HG03066 (cell line): ENCODE data around the gene SEMG1.

Source experiments
- ATAC-seq: cut with Tn5 transposase; IDR thresholded peaks from one replicate; pipeline ENCODE4 v1.9.1; 2021; ENCODE audit warnings: low read depth; ENCODE audit not compliant: unreplicated experiment

The SEMG1 gene

GRCh38 chr20:45221076-45221475, 14.2 kb downstream of the SEMG1 start, which contains the start of gene SEMG2:
Gene SEMG2, plus strand, starts transcription at chr20:45221373. Its CDS starts 17 bp downstream, at chr20:45221390.
- no peak for ATAC-seq

GRCh38 chr20:45223136-45223535, 16.3 kb downstream of the SEMG1 start:
- ATAC-seq, result no peak

GRCh38 chr20:45226287-45226686, 19.5 kb downstream of the SEMG1 start:
- ATAC-seq, result no peak

DNA sequence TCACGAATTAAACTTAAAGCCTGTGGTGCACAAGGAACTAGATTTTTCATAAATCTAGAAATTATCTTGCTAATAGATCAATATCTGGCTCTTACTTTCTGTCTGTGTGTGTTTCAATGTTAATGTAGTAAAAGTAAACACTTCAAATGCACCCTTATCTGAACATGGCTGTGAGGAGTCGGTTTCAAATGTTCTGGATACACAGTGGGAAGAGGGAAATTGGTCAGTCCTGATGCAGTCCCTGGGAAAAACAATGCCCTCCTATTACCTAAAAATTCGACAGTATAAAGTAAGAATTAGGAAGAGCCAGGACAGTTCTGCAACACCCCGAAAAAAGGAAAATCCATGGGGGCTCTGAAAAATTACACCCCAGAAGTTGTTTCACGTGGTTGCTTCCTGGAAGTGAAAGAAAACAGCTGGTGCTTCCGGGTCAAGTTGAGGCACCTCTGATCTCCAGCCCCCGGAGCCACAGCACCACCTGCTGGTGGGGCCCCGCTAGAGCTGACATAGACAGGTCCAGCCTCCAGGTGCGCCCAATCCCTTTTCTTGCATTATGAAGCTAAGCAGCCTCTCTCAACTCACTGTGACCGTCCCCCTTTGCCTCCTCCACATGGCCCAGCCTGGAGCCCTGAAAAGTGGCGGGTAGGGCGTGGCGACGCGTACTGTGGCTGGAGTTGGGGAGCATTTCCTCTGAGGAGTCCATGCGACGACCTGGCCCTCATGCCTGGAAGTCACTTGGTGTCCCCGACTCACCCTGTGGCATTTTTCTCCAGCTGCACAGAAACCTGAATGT, 22.6 kb downstream of the SEMG1 start:
- no peak for ATAC-seq

DNA sequence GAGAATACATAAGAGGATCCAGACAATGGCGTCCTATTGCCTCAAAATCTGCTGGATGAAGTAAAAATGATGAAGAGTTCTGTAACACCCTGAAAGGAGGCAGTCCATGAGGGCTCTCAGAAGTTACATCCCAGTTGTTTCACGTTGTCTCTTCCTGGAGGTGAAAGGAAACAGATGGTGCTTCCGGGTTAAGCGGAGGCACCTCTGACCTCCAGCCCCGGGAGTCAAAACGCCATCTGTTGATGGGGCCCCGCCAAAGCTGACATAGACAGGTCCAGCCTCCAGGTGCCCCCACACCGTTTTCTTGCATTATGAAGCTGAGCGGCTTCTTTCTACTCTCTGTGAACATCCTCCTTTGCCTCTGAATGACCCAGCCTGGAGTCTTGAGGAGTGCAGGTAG, 23.8 kb downstream of the SEMG1 start:
- ATAC-seq, result no peak

DNA sequence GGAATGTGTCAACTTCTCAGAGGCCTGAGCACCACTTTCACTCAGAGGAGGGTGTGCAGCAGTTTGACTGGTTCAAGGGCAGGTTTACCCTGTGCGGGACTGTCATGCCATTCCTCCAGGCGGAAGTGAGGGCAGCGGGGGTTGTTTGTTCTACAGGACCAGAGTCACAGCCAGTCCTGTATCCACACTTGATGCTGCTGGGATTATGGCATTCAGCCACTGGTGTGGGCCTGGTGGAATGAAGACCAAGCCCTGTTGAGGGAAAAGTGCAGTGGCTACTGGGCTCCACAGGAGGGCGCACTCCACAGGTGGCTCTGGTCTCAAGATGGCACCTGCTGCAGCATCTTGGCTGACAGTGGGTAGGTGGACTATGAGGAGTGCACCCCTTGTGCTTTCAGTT, 29.2 kb downstream of the SEMG1 start:
- ATAC-seq, result no peak

- no peak for ATAC-seq
Measured at GRCh38 chr20:45238139-45238538, 31.3 kb downstream of the SEMG1 start.

- ATAC-seq, result no peak
Measured at GRCh38 chr20:45246109-45246508, 39.3 kb downstream of the SEMG1 start.

DNA sequence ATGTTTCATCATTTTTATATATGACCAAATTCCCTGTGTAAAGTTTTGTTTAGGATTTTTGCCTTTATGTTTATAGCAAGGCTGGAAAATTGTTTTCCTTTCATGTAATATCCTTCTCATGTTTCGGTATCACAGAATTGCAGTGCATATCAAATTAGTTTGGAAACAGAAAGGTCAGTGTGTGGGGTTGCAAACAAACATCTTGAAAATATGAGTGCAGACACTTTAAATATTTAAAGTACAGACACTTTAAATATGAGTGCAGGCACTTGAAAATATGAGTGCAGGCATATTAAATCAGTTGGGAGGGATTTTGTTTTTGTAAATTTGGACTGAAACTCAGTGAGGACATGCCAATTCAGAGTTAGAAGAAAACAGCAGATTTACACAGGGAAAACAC, 41.0 kb downstream of the SEMG1 start:
- ATAC-seq, result no peak

DNA sequence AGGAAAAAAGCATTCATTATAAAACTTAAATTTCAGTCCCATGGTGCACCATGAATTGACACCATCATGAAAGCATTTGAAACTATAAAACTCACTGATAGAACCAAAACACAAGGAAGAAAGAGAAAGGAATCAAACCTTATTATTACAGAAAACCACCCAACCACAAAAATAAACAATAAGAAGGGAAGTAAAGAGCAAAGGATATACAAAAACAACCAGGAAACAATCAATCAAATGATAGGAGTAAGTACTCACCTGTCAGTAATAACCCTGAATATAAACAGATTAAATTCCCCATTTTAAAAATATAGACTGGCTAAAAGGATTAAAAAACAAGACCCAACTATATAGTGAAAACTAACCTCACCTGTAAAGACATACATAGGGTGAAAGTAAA, 41.8 kb downstream of the SEMG1 start:
- no peak for ATAC-seq

- ATAC-seq, result no peak
Measured at GRCh38 chr20:45251884-45252560, 45.2 kb downstream of the SEMG1 start.

GRCh38 chr20:45253261-45253660, 46.4 kb downstream of the SEMG1 start:
- no peak for ATAC-seq

DNA sequence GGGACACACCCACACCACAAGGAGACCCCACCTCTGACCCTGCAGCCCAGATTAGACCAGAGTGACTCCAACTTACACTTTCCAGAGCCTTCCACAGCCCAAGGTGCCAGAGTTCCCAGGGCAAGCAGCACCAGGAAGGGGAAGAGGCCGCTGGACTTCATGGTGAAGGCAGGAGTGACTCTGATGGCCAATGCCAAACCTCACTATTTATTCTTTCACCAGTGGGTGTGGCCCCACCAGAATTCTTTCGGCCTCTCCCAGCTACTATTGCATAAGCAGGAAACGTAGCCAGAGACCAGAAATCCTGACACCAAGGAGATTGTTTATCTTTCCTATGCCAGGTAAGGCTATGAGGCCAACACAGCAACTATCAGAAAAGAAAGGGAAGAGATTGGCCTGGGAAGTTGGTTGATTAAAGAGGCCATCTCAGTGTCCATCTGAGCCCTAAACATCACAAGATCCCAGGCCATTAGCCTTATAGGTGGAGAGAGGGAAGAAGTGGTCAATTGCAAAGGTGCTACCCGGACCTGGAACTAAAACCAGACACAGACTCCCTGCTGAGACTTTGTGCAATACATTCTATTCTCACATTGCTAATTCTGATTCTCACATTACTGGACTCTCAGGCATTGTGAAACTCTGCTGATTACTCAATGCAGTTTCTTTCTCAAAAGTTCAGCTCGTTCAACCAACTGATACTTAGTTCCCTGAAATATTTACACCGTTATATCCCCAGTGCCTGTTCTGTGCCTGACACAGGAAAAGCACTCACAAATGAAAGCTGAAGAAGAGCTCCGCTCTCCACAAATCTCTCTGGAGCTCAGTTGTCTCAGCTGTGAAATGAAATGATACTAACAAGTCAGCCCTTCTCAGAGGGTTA, 47.8 kb downstream of the SEMG1 start, which contains the start of gene SLPI:
TSS of gene SLPI (minus strand) at position 182 of the 880 bp plus-strand sequence. CDS start at position 161, 21 bp downstream.
- ATAC-seq, result no peak

- no peak for ATAC-seq
Measured at GRCh38 chr20:45257161-45257560, 50.3 kb downstream of the SEMG1 start.

GRCh38 chr20:45257711-45258110, 50.9 kb downstream of the SEMG1 start:
- ATAC-seq, result no peak

GRCh38 chr20:45258259-45258658, 51.4 kb downstream of the SEMG1 start:
- ATAC-seq, result no peak

DNA sequence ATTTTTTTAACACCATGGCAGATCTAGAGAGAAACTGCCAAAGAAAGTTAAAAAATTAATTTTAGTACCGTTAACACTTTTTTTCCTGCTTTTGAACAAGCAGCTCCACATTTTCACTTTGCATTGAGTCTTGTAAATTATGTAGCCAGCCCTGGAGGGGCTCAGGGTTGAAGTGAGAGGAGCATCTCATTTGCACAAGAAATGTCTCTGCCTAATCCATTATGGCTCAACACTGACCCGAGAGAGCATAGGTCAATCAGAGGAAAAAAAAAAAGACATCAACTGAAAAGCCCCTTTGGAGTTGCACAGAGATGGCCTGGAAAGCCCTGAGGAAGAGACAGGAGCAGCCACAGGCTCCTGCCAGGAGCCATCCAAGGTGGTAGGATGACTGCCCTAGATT, 51.8 kb downstream of the SEMG1 start:
- no peak for ATAC-seq
